SIG-M5 treated with dmso at 0.1 percent for 504 hours (cell line): Measurements from ENCODE around the gene ADGRB3.
"Not testable (repeated sequence)": the region's sequence is repeated elsewhere in the genome, so short reads cannot be mapped to it uniquely, and the experiment has no call there.

Source experiments
- DNase-seq: peaks from one replicate; lab custom pipeline; 2025; ENCODE audit not compliant: unreplicated experiment; lab: John Stamatoyannopoulos, UW

ADGRB3 gene

GRCh38 chr6:69398311-69398710, 763.2 kb downstream of the ADGRB3 start:
- no peak for DNase-seq

- no peak for DNase-seq
These were observed 763.6 kb downstream of the ADGRB3 start for GRCh38 chr6:69398729-69399128.

GRCh38 chr6:69408886-69409285, 773.8 kb downstream of the ADGRB3 start:
- DNase-seq: no peak

DNA sequence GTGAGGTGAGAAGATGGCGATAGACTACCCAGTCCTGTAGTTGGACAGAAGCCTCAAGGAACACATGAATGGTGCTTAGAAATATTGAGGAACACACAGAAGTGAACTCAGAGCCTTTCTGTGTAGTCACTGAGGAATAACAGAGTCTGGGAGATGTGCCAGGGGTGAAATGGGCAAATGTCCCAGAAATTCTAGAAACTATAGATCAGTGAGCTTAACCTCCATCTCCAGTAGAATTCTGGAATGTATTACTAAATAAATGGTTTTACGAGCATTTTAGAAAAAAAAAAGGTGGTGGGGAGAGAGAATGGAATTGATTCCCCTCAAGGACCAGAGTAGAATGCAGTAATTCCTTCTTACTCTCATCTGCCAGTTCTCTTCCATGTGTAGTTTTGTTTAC, 781.7 kb downstream of the ADGRB3 start:
- no peak for DNase-seq

- DNase-seq: no peak
These were observed 786.2 kb downstream of the ADGRB3 start for GRCh38 chr6:69421269-69421668.

DNA sequence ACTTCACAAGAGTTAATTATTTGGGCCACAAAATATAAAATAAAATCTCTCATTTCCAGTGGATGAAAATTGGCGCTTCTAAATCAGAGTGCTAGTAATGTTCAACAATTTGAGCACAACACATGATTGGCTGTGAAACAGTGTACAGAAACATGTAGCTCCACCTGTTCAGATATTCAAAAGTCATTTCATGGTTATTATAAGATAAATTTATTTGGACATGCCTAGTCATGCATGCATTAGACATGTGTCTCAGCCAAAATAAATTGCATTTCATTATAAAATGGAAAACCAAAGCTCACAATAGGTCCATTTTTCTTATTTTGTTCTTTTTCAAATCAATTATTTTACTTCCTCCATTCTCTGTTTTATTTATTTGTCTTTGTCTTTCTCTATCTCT, 786.9 kb downstream of the ADGRB3 start:
- no peak for DNase-seq

DNA sequence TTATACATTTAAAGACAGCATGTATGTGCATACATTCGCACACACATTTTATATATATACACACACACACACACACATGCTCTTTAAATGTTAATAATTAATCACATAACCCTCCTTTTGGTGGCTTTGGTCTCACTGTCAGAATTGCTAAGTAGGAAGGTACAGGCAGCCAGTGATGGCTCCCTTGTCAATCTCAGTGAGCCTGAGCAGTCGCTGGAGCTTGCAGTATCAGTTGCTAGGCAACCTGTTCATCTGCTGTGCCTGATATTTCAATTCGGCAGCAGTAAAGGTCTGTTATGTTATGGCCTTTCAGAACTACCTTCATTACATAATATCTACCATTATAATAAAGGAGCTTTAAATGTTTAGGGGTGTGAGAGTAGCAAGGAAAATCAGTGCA, 787.4 kb downstream of the ADGRB3 start:
- no peak for DNase-seq

GRCh38 chr6:69423785-69424184, 788.7 kb downstream of the ADGRB3 start:
- no peak for DNase-seq

DNA sequence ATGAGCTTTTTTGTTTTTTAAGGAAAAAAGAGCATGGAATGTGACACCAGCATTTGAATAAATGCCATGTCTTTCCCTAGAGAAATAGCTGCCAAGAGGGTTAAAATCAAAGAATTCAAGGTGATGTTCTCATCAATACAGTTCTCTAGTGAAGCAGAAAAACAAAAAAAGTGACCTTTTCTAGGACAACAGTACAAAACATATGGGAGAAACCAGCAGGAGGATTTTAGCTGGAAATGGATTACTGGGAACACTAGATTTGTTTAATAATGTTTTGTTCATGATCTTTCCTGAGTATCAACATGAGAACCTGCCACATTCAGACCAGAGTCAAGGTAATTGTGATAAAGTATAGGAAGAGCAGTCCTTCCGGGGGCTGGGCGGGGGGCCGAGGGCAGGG, 789.5 kb downstream of the ADGRB3 start:
- DNase-seq: no peak

DNA sequence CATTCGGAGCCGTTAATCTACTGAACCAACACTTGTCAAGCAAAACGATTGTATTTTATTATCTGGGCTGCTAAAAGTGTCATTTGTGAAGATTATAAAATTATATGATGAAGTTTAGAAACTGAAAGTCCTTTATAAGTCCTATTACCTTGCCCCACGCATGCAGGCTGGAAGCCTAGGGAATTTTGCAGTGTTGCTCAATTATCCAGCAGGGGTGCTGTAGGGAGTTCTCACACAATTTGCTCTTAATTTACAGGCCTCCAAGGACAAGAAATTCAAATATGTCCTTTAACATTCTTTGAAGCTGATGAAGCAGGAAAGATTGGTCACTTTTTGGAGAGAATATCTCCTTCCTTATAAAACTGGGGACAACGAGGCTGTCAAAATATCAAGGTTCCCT, 792.8 kb downstream of the ADGRB3 start:
- no peak for DNase-seq

GRCh38 chr6:69432168-69432567, 797.1 kb downstream of the ADGRB3 start:
- not testable (repeated sequence) for DNase-seq

GRCh38 chr6:69433116-69433515, 798.0 kb downstream of the ADGRB3 start:
- not testable (repeated sequence) for DNase-seq

GRCh38 chr6:69438113-69438512, 803.0 kb downstream of the ADGRB3 start:
- DNase-seq: no peak
